ENCODE measurements around the gene PRIMA1.
"Not testable (repeated sequence)": the region's sequence is repeated elsewhere in the genome, so short reads cannot be mapped to it uniquely, and the experiment has no call there.

PRIMA1 gene

DNA sequence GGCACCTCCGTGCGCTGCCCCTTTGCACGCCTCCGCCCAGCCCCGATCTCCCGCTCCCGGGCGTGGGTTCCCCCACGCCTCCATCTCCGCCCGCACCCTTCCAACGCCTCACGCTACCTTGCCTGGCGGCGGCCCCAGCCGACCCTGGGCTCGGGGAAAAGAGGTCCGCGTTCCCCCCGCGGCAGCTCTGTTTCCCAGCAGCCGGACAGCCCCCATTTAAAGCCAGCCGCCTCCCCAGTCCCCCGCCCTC is at the start of gene PRIMA1:
TSS of gene PRIMA1 (minus strand) at position 193 of the 250 bp plus-strand sequence. CDS start 767 bp downstream, outside the sequence.
- no peak for DNase-seq

DNA sequence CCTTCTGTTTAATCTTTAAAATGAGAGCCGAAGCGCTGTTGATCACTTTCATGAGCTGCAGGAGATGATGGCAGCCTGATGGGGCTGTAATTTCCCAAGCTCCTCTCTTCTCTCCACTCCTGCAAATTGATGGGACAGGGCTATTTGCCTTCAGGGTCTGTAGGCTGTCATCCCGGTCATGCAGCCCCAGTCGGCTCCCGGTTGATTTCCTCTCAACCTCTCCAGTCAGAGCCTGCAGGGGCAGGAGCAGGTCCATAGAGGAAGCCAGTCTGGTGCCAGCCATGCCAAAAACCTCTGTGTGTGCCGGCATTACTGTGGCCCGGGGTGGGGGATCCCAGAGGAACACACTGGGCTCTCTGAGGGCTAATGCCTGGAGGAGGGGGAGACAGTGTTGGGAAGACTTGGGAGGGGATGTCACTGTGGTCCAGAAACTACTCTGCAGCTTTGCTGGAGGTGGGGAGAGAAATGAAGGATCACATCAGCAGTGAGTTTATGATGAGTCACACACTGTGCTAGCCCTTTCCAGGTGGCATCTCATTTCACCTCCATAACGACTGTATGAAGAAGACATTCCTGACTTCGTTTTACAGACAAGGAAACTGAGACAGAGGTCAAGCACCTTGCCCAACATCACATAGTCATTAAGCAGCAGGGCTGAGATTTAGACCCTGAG is 46.5 kb upstream of the PRIMA1 start:
- DNase-seq, result no peak

DNA sequence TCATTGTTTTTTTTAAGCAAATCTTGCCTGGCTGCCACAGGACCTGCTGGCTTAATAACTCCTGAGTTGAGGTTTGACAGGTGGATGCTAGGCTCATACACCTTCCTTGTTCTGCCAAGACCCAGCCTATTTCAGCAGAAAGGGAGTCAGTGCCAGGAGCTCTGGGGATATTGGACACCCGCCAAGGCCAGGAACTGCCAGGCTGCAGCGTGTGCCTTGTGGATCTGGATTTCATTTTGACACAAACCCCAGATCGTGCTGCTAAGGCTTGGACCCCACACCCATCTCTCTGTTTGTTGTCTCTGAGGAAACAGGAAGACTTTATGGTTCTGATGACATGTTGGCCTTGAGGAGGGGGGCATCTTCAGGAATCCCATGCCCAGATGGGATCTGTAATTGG is 44.4 kb upstream of the PRIMA1 start:
- DNase-seq, result no peak

DNA sequence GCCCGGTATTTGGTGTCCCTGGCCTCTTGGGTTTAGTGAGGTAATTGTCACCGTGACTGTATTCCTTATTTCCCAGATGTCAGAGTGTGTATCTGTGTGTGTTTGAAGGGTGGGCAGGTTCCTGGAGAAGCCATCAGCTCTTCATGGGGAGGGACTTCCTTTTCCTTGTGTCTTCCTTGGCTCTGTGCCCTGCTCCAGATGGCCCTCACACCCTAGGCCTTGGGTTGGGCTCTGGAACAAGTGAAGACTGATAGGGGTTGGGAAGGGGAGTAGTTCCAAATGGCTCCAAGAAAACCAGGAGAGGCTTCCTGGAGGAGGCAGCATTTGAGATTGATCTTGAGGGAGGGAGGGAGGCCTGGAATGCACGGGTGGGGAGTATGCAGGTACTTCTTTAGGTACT is 43.8 kb upstream of the PRIMA1 start:
- no peak for DNase-seq

GRCh38 chr14:93830753-93831461 is 42.6 kb upstream of the PRIMA1 start:
- no peak for DNase-seq

GRCh38 chr14:93829839-93830481 is 41.7 kb upstream of the PRIMA1 start:
- DNase-seq, result no peak

DNA sequence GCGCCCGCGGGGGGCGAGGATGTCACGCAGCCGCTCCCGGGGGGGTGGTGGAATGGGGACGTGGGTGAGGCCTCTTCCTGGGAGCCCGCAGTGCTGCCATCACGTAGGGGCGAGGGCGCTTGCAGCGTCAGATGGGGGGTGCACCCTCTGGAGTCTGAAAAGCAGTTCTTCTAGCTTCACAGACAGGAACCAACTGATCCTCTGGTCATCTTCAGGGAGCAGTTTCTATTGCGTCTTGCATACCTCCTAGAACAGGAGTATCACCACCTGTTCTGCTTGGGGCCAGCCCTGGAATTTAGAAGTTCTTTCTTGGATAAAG is 36.9 kb upstream of the PRIMA1 start:
- no peak for DNase-seq

GRCh38 chr14:93824518-93825234 is 36.4 kb upstream of the PRIMA1 start:
- no peak for DNase-seq

GRCh38 chr14:93824076-93824475 is 35.8 kb upstream of the PRIMA1 start:
- no peak for DNase-seq

DNA sequence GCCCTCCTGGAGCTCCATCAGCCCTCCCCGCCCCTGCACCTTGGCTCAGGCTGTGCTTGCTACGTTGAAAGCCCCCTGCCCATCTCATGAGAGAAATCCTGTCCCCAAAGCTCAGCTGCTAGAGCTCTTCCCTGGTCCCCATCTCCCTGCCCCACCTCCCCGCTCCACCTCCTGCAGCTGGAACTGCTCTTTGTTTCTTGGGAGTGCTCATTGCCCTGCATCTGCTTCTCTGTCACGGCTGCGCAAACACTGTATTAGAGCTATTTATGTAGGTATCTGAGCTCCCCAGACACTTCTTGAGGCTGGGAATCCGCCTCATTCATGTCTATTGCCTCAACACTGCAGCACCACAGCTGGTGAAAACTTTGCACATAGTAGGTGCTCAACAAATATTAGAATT is 32.8 kb upstream of the PRIMA1 start:
- DNase-seq, result no peak

- DNase-seq, result no peak
These were observed 30.6 kb upstream of the PRIMA1 start for GRCh38 chr14:93818857-93819256.

DNA sequence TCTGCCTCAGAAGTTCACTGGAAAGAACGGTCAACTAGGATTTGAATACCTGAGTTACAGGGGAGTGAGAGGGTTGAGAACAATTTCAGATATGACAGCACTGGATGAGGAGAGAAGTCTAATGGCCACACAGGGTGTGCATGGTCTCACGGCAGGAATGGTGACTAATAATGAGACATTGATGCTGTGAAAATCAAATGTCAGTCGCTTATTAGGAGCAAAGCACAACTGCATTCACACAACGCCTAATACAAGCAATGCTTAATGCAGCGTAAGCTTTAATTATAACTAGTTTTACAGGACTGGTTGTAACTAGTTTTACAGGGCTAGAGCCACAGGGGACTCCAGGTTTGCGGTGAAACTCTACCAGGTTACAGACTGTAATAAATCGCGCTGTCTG is 23.4 kb upstream of the PRIMA1 start:
- no peak for DNase-seq

DNA sequence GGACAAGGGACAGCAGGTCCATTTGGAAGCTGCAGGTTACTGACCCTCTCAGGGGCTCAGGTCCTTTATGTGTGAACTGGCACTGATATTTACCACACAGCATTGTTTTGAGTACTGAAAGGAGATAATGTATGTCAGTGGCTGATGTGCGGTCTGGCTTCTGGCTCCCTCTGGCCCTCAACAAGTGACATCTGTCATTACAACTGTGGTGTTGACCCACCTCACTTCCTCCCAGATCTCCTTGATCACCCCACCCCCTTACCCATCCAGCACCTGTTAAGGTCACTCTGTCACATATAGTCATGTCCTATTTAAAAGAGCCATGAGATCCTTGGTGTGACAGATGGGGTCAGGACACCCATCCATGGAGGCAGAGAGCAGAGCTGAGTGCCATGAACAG is 22.7 kb upstream of the PRIMA1 start:
- DNase-seq, result no peak

- not testable (repeated sequence) for DNase-seq
These were observed 21.5 kb upstream of the PRIMA1 start for GRCh38 chr14:93809491-93810420.

DNA sequence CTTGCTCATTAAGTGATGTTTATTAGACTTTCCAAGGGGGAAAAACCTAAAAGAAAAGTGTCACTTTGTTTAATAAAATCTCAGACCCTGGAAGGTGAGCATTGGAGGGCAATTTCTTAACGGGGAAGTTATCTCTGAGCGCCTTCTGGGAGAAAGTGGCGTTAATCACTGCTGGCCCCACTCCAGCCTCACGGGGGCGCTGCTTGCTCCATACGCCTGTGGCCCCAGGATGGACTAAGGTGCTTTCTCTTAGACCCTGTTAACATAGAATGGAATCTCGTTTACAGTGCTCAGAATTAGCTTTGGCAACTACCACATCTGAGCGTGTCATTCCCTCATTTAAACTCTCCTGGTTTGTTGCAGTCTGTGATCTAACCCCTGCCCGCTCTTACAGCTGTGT is 16.4 kb upstream of the PRIMA1 start:
- DNase-seq, result peak; percentile 14

GRCh38 chr14:93803408-93804318 is 15.4 kb upstream of the PRIMA1 start:
- DNase-seq, result no peak

- DNase-seq, result no peak
These were observed 12.0 kb upstream of the PRIMA1 start for GRCh38 chr14:93799989-93800921.

DNA sequence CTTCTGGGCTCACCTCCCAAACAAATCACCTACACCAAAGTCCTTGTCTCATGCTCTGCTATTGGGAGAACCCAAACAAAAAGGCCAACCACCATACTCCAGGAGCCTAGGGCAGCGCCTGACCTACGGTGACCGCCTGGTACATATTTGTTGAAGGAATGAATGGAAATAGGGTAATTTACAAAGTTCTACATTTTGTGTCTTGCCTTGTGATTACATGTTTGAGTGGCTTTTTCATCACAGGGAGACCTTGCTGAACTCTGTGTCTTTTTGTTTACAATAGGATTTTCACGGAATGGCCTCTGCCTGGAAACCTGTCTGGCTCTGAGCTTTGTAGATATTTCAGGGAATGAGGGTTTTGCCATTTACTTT is 11.3 kb upstream of the PRIMA1 start:
- no peak for DNase-seq

DNA sequence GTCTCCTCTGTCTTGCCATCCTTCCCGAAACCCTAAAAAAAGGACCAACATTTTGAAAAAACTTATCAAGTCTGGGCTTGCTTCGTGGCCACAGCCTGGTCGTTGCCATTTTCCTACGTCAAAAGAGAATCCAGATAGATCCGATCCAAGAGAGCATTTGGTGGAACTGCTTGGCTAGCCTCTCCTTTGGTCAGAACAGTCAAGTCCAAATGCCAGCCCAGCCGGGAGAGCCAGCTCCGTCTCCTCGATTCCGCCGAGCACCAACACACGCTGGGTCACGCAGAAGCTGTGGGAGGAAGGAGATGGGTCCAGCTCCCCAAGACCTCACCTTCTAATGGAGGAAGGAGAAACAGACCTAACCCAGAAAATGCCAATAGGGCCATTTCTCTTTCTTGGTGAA is 9.3 kb upstream of the PRIMA1 start:
- DNase-seq, result no peak

- no peak for DNase-seq
These were observed 8.8 kb upstream of the PRIMA1 start for GRCh38 chr14:93797071-93797470.

DNA sequence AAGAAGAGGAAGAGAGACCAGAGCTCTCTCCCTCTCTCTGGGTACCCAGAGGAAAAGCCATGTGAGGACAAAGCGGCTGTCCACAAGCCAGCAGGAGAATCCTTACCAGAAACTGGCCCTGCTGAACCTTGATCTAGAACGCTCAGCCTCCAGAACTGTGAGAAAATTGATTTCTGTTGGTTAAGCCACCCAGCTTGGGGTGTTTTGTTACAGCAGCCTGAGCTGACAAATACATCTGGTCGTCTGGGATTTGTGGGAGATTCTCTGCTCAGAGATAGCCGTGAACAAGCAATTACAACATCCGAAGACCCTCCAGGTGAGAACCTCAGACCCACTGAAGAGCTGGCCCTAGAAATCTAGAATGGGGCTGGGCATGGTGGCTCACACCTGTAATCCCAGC is 6.5 kb upstream of the PRIMA1 start:
- DNase-seq, result no peak

Data from stimulated activated CD4-positive, alpha-beta T cell treated with anti-CD3 and anti-CD28 coated beads, Interleukin-15, amount 100 ng/mL, for 24 hours (primary cell).